Measurements from ENCODE around the gene NUCB1.

Gene NUCB1

DNA sequence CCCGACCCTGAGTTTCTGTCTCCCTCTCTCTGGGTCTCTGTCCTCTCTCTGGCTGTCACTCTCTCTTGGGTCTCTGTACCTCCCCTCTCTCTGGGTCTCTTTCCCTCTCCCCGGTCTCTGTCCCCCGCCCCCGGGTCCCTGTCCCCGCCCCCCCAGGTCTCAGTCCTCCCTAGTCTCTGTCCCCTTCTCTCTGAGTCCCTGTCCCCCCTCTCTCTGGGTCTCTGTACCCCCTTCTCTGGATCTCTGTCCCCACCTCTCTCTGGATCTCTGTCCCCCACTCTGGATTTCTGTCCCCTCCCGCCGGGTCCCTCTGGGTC lies 62.7 kb downstream of the NUCB1 start:
- DNase-seq (ENCODE audit: low read depth), result no peak

DNA sequence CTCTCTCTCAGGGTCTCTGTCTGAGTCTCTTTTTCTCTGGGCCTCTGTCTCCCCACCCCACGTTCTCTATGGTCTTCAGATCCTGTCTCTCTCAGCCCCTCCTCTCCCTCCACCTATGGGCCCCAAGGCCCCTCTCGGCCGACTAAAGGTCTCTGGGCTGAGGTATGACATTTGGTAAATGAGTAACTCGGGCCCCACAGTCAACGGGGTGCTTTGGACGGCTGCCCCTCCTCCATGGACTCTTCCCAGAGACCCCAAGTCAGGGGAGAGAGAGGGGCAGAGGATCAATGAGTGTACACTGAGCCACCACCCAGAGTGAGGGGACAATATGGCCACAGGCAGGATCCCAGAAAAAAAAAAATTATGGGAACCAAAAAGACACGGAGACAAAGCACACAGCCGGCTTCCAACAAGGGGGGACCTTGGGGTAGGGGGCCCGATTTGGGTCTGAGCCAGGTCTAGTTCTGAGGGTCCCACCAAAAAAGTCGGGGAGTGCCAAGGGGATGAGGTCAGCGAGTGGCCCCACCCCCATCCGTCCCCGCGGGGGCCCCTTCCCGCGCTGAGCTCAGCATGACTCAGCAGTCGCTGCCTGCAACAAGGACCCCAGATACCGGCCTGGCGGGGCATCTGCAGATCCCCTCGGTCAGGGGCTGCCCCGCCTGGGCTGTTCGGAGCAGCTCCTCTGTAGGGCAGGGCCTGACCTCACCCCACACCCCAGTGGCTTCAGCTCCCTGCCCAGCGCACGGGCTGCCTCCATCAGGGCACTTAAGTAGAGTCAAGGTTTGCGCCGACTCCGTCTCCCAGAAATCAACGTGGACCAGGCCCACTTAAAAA lies 63.5 kb downstream of the NUCB1 start:
- no peak for DNase-seq (ENCODE audit: low read depth)

DNA sequence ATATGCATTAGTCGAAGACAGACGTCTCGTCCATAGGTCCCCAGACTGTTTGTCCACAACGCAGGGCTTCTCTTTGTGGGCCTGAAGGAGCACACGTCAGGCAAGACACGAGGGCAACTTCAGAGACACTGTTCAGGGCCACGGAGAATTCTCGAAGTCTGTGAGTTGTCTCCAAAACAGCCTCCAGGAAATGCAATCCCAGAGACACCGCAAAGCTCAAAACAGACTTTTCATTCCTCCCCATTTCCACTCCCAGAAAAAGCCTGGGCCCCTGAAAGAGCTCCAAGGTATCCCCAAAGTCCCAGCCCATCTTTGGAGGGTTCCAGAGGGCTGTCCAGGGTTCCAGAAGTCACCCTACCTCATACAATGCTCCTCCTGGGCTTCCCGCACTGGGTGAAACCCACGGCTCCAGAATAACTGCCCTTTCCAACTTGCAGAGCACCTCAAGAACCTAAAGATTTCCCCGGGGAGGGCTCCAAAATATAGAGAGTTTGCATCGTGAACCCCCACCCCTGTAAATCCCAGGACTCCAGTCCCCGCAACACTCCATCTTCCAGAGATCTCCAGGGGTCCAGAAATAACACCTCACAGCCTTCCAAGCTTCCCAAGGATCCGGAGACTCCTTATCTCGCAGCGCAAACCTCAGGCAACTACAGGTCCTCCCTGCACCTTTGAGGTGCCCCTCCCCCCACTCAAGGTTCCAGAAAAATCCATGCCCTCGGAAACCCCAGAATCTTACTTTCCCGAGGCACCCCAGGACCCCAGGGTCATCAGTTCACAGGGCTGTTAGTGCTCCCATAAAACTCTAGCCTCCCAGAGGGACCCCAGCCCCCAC lies 64.3 kb downstream of the NUCB1 start:
- no peak for DNase-seq (ENCODE audit: low read depth)

DNA sequence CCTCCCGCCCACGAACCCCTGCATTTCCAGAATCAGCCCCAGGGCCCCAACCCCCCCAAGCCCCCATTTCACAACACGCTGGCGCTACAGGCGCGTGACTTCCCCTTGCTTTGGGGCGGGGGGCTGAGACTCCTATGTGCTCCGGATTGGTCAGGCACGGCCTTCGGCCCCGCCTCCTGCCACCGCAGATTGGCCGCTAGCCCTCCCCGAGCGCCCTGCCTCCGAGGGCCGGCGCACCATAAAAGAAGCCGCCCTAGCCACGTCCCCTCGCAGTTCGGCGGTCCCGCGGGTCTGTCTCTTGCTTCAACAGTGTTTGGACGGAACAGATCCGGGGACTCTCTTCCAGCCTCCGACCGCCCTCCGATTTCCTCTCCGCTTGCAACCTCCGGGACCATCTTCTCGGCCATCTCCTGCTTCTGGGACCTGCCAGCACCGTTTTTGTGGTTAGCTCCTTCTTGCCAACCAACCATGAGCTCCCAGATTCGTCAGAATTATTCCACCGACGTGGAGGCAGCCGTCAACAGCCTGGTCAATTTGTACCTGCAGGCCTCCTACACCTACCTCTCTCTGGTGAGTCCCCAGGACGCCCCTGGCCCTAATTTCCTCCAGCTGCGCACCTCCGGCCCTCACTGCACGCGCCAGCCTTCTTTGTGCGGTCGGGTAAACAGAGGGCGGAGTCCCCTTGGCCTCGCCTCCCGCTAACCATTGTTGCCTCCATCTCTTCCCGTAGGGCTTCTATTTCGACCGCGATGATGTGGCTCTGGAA lies 65.1 kb downstream of the NUCB1 start, which contains the start of gene FTL:
Gene FTL (plus strand): TSS at position 270 of the 766 bp plus-strand sequence. CDS start 199 bp downstream, at position 469.
- DNase-seq (ENCODE audit: low read depth), result peak; percentile 91

DNA sequence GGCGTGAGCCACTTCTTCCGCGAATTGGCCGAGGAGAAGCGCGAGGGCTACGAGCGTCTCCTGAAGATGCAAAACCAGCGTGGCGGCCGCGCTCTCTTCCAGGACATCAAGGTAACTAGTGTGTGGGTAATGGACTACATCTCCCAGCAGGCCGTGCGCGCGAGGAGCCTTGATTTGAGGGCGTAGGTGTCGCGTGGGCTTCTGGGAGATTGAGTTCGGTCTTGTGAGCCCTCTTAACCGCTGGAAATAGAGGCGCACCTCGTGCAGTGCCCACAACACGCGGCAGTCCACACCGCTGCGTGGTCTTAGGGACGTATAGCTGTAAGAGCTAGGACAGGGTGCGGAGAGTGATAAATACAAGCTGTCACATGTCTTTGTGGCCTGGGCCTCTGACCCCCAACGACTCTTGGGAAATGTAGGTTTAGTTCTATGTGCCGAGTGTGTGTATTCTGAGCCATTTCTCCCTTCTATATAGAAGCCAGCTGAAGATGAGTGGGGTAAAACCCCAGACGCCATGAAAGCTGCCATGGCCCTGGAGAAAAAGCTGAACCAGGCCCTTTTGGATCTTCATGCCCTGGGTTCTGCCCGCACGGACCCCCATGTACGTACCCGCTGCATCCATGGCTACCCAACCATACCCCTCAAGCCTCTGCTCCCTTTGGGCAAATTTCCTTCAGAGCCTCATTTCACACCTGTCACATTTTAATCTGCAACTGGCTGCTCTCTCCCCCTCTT lies 65.9 kb downstream of the NUCB1 start:
- no peak for DNase-seq (ENCODE audit: low read depth)

DNA sequence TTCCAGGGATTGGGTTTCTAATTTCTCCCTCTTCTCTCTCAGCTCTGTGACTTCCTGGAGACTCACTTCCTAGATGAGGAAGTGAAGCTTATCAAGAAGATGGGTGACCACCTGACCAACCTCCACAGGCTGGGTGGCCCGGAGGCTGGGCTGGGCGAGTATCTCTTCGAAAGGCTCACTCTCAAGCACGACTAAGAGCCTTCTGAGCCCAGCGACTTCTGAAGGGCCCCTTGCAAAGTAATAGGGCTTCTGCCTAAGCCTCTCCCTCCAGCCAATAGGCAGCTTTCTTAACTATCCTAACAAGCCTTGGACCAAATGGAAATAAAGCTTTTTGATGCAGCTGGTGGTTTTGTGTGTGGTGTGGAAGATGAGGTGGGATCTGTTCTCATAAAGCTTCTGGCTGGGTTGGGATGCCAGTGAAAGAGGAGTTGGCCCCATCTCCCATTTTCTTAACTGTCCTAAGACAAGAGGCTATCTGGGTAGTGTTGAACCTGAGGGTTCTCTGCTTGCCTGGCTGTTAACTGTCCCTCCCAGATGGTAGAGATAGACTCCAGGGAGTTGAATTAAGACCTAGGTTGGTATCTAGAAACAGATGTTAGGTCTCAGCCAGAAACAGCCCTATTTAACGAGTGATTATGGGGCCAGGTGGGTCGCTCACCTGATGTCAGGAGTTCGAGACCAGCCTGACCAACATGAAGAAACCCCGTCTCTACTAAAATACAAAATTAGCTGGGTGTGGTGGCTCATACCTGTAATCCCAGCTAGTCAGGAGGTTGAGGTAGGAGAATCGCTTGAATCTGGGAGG lies 66.6 kb downstream of the NUCB1 start:
- DNase-seq (ENCODE audit: low read depth), result no peak

DNA sequence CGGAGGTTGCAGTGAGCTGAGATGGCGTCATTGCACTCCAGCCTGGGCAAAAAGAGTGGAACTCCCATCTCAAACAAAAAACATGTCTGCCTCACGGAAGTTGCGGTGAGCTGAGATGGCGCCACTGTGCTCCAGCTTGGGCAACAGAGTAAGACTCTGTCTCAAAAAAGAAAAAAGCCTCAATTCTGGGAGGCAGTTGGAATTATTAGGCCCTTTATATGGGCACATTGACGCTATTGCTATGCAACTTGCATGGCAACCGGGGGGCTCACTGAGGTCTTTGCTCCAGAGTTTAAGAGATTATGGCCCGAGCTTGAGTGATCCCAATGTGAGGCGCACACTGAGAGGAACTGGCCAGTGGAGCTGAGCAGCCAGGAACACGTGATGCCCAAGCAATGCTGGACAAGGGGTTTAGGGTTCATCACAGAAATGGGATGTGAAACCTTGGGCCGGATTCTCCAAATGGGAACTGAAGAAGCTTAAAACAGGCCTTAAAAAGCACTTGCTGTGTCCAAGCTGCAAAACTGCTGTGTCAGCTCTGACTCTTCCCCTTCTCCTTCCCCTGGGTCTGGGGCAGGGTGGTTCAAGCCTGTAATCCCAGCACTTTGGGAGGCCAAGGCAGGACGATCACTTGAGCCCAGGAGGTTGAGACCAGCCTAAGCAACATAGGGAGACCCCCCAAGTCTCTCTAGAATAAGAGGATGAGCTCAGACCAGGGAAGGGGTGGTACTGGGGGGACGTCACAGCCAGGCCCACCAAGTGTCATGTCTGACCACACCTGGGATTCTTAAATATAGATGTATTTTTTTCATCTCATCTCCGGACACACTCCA lies 67.5 kb downstream of the NUCB1 start:
- DNase-seq (ENCODE audit: low read depth), result no peak

DNA sequence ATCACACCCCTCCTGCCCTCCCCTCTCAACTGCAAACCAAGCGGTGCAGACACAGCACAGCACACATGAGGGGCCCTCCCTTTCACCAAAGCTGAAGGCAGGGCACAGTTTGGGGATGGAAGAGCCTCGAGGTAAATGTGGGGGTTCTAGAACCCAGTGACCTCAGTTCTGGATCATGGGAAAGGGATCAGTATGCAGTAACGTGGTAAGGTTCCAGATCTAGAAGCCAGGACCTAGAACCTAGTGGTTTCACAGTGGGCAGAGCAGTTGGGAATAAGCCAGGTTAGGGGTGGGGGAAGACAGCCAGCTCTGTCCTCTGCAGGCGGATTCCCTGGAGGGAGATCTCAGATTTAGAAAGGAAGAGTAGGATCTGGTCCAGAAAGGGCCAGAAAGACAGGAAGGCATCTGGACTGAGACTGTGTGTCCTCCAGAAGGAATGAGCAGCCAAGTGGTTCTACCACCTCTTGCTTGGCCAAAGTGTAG lies 68.1 kb downstream of the NUCB1 start:
- no peak for DNase-seq (ENCODE audit: low read depth)

DNA sequence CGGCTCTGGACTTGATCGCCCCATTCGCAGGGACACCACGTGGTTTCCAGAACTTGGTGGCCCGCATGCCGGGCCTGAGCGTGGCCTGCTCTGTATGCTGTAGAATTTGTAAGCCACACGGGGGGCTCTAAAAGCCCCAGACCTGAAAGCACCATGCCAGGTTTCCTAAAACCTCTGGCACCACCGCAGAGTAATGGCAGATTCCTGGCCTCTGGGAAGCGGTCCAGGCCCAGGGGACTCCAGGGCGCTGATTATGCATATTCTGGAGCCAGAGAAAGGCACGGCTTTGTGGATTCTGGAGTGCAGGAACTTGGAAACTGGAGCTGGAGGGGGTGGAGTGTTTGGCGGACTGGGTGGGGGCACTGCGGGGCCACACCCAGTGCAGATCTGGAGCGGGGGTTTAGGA lies 68.7 kb downstream of the NUCB1 start:
- no peak for DNase-seq (ENCODE audit: low read depth)

DNA sequence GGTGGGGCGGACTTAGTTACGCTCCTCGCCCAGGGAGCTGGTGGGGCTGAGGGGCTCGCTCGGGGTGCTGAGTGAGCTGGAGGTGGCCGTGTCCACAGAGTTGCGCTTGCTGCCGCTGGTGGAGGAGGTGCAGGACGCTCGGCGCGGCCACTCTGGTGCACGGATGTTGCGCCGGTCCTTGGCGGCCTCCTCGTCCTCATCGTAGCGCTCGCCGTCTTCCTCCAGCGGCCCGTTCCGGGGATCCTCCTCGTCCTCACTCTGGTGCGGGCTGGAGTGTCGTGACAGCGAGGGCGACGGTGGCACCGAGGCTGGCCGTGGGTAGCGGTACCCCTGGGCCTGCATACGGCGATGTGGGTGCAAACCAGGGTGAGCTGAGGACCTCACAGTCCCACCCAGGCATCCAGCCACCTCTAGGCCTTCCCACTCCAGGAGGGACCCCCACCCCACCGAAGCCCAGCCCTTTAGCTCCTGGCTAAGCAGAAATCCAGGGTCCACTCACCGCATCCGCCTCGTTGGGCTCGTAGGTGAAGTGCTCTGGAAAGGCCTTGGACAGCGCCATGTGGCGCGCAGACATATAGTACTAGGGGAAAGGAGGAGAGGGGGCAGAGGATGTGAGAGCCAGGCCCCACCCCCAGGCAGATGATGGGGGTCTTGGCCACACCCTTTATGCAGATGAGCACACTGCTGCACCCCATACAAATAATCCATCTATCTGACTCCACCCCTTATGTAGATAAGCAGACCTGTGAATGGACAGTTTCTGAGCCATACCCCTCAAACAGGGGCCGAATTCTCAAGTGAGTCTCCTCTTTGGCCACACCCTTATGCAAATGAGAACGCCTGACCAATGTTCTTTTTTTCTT lies 69.4 kb downstream of the NUCB1 start:
- DNase-seq (ENCODE audit: low read depth), result no peak

DNA sequence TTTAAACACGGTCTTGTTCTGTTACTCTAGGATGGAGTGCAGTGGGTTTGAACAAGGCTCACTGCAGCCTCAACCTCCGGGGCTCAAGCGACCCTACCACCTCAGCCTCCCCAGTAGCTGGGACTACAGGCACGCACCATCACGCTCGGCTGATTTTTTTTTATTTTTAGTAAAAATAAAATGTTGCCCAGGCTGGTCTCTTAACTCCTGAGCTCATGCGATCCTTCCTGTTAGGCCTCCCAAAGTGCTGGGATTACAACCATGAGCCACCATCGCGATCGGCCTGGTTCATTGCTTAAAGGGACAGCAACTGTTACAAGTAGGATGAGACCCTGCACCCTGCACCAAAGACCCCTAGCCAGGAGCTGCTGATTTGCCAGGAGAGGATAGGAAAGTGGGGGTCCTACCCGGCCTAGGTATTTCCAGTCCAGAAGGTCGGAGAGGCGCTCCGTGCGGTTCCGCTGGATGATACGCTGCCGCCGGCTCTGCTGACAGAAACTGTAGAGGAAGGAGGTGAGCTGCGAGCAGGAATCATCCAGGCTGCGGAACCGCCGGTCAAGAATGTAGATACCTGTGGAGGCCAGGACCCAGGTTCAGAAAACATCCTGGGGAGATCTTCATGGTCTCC lies 70.1 kb downstream of the NUCB1 start:
- DNase-seq (ENCODE audit: low read depth), result no peak

DNA sequence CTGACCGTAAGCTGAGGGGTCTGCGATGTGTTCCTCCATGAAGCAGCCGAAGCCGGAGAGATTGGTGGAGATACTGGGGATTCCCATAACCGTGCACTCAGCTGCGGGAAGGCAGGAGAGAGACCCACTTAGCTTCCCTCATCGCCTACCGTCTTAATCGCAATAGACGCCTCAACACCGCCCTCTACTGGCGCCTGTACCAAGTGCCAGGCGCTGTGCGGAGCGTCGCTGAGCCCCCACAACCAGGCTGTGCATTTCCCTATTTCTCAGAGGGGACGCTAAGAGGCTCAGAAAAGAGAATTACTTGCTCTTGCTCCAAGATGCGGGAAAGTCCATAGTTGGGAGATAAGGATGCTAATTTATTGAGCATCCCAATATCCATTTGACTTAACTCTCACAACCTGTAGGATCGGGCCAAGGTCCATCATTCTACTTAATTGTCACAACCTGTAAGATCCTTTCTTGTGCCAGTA lies 70.8 kb downstream of the NUCB1 start:
- DNase-seq (ENCODE audit: low read depth), result no peak
